Measurements from ENCODE around the gene TPRN.
"Not testable (repeated sequence)": the region's sequence is repeated elsewhere in the genome, so short reads cannot be mapped to it uniquely, and the experiment has no call there.

Gene TPRN

DNA sequence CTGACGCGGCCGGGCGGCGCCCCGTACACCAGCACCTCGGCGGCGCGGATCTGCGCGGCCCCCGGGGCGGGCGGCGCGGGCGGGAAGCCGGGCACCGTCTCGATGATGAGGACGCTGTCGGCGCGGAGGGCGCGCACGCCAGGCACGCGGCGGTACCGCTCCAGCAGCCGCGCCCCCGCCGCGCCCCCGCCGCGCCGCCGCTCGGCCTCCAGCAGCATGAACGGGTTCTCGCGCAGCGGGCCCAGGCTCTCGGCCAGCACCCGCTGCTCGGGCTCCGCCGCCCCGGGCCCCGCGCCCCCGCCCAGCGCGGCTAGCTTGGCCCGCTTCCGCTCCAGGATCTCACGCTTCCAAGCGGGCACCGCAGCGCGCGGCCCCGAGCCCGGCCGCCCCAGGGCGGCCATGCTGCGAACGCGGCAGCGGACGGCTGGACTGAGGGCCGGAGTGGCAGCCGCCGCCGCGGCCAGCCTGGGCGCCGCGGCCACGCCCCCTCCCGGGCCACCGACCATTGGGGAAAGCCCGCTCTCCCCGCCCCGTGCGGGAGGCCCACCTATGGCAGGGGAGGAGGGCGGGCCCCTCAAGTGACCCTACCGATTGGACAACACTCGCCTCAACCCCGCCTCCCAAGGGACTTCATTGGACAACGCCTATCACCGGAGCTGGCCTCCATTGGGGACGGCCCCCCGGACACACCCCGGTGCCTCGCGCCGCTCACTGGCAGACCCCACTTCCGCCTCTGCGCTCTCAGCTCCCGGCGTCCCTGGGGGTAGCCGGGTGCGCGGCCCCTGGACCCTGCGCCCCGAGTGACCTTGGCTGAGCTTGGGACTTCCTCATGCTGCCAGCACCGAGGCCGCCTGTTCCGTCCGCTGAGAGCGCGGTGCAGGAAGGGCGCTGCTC is at the start of gene TPRN:
TPRN (minus strand) TSS at position 431 of the 894 bp plus-strand sequence; CDS start at position 401, 30 bp downstream.
- peak; percentile 99 for DNase-seq

GRCh38 chr9:137247916-137248175 is 47.3 kb upstream of the TPRN start:
- DNase-seq = no peak

DNA sequence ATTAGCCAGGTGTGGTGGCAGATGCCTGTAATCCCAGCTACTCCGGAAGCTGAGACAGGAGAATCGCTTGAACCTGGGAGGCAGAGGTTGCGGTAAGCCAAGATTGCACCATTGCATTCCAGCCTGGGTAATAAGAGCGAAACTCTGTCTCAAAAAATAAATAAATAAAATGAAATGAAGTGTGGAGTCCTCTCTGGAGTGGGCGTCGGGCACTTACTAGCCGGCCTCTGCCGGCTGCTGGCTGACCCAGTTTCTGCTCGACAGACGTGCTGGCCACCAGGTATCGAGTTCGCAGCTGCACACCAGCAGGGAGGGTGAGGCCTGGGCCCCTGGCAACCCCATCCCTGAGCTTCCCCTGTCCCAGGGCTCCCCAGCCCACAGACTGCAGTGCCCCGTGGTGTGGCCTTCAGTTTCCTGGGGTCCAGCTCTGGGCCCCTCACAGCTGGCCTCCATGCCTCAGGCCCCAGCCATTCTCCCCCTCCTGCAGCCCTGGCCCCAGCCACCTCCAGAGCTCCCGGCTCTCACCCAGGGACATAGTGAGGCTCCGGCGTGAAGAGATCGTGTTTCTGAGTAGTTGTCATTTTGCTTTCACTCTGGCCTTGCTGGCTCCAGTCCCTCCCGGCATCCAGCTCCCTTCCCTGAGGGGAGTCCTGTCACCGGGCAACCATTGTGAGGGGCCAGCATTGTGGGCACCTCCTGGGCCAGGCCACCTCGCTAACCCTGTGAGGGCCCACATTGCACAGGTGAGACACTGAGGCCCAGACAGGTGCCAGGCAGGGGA is 46.8 kb upstream of the TPRN start:
- DNase-seq = no peak

DNA sequence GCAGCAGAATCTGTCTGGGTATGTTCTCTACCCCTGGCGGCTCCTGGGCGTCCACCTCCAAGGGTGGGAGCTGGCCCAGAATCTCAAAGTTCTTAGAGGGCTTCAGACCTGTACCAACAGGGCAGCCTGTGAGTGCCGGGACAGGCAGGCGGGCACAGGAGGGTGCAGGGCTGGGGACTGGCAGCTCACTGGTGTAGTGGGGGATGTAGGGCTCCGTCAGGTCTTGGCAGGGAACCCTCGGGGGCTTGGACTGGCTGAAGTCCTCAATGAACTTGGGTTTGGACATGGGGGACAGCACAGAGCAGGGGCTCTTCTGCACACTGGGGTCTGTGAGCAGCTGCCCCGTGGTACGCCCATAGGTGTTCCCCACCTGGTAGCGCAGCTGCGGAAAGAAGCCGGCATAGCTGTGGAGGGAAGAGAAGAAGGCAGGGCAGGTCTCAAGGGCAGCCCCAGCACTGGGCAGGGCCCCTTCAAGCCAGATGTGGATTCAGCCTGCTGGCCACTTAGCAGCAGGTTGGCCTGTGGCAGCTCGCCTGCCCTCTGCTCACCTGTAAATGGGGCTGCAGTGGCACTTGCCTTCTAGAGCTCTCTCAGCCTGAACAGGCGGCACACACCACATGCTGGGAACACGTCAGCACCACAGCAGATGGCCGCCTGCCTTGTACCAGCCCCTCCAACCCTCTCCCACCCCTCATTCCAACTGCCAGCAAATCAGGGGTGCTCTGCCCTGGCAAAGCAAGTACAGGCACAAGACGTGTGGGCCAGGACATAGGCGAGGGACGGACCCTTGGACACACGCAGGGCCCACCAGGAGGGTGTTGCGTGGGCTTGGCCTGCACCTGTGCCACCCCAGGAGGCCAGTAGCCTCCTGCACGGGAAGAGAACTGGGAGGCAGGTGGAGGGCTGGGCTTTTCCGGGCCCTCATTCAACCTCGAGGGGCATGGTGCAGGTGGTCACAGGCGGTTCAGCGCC is 45.2 kb upstream of the TPRN start:
- DNase-seq = no peak

GRCh38 chr9:137244486-137245449 is 44.2 kb upstream of the TPRN start:
- DNase-seq = no peak

GRCh38 chr9:137243626-137244485 is 43.3 kb upstream of the TPRN start:
- no peak for DNase-seq

DNA sequence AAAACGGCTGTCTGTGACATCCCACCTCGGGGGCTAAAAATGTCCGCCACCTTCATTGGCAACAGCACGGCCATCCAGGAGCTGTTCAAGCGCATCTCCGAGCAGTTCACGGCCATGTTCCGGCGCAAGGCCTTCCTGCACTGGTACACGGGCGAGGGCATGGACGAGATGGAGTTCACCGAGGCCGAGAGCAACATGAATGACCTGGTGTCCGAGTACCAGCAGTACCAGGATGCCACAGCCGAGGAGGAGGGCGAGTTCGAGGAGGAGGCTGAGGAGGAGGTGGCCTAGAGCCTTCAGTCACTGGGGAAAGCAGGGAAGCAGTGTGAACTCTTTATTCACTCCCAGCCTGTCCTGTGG is 42.7 kb upstream of the TPRN start:
- not testable (repeated sequence) for DNase-seq

- no peak for DNase-seq
These were observed 42.0 kb upstream of the TPRN start for GRCh38 chr9:137242269-137243203.

GRCh38 chr9:137241490-137242268 is 41.1 kb upstream of the TPRN start:
- no peak for DNase-seq

GRCh38 chr9:137240841-137241489 is 40.4 kb upstream of the TPRN start, which contains the start of gene TUBB4B:
TSS of gene TUBB4B (plus strand) at chr9:137241287. CDS start at chr9:137241361, 74 bp downstream.
- peak; percentile 99 to 100 for DNase-seq

- DNase-seq = peak in 1 of 2 experiments; percentile 65
These were observed 39.8 kb upstream of the TPRN start for GRCh38 chr9:137240318-137240840.

DNA sequence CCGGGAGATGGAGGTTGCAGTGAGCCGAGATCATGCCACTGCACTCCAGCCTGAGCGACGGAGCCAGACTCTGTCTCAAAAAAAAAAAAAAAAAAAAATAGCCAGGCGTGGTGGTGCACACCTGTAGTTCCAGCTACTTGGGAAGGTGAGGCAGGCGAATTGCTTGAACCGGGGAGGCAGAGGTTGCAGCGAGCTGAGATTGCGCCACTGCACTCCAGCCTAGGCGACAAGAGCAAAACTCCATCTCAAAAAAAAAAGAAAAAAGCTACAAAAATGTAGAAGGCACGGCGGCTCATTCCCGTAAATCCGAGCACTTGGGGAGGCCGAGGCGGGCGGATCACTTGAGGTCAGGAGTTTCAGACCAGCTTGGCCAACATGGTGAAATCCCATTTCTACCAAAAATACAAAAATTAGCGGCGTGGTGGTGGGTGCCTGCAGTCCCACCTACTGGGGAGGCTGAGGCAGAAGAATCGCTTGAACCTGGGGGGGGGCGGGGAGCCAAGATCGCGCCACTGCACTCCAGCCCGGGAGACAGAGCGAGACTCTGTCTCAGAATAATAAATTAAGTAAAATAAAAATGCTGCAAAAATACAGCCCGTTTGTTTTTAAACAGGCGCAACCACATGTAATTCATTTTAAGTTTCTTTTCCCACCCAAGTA is 39.1 kb upstream of the TPRN start:
- not testable (repeated sequence) for DNase-seq

DNA sequence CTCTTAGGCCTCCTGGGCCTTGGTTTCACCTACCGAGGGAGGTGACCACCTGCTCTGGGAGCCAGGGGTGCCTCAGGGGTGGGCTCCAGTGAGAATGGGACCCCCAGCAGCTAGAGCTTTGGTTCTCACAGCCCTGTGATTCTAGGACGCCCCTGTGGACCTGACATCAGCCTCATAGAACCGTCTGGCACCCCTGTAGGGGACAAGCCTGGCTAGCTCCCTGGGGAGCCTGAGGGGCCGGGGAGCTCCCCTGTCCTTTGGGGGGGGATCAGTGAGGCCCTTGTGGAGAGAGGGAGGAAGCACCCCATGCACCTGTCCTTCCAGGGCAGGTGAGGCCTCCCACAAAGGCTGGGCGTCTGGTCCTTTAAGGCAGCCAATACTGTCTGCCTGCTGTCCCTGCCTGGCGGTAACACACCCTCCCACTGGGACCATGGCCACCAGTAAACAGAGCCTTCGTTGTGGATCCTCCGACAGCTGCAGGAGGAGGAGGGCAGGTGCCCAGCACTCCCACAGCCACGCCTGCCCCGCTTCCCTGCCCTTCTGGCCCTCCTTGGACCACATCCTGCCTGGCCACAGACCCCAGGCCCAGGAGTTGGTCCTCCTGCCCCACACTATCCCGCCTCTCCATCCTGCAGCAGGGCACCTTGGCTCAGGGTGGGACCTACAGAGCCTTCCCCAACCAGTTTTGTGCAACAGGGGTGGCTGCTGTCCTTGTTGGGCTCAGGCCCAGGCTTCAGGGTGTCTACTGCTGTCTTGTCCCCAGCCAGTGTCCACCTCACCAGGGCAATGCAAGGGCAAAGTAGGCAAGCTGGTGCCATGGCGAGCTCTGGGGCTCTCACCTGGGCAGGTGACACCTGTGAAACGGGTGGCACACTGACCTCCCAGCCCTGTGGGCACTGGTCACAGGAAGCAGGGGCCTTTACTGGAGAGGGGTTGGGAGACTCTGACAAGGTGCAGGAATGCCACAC is 37.5 kb upstream of the TPRN start:
- DNase-seq = peak; percentile 87 to 88

- DNase-seq = no peak
These were observed 36.4 kb upstream of the TPRN start for GRCh38 chr9:137236936-137237421.

DNA sequence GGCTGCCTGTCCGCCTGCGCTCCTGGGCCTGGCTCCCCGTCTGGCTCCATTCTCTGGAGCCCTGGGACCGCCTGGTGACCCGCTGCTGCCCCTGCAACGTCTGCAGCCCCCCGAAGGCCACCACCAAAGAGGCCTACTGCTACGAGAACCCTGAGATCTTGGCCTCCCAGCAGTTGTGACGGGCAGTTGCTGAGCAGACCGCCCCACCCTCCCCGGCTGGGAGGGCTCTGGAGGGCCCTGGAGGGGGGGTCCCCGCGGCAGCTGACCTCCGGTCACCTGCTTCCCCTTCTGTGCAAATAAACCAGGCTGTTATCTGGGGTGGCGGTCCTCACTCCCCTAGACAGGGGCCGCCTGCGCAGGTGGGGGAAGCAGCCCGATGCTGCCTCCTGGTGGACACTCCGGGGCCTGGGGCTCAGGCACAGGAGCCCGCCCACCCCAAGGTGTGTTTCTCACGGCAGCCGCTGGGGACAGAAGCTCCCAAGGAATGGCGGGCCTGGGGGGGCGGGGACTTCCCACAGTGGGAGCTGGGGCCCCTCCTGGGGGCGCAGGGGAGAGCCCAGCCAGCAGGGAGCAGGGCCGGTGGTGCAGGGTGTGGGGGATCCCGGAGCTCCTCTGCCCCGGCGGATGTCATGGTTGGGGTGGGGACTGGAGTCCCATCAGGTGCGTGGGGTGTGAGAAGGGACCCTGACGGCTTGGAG is 35.8 kb upstream of the TPRN start:
- peak; percentile 74 to 84 for DNase-seq

Measured in SHP77 (cell line).